GM18520 (cell line): ENCODE results near the gene DQX1.
"Not testable (repeated sequence)": the region's sequence is repeated elsewhere in the genome, so short reads cannot be mapped to it uniquely, and the experiment has no call there.

Experiments
- ATAC-seq: cut with Tn5 transposase; IDR thresholded peaks from one replicate; pipeline ENCODE4 v1.9.1; 2021; ENCODE audit not compliant: unreplicated experiment

DQX1 gene

GRCh38 chr2:74525717-74526648, at the start of gene DQX1:
TSS of gene DQX1 (minus strand) at chr2:74526231. CDS start at chr2:74525729, 502 bp downstream.
- ATAC-seq, result no peak

GRCh38 chr2:74575320-74575719, 49.3 kb upstream of the DQX1 start:
- no peak for ATAC-seq

GRCh38 chr2:74573747-74574562, 47.9 kb upstream of the DQX1 start:
- ATAC-seq, result no peak

GRCh38 chr2:74572178-74572925, 46.3 kb upstream of the DQX1 start:
- ATAC-seq, result no peak

- peak; percentile 88 for ATAC-seq
These were observed 45.0 kb upstream of the DQX1 start for GRCh38 chr2:74571058-74571457.

- ATAC-seq, result no peak
These were observed 43.7 kb upstream of the DQX1 start for GRCh38 chr2:74569686-74570085.

- ATAC-seq, result no peak
These were observed 41.9 kb upstream of the DQX1 start for GRCh38 chr2:74567881-74568280.

GRCh38 chr2:74566754-74567085, 40.7 kb upstream of the DQX1 start:
- ATAC-seq, result no peak

GRCh38 chr2:74566076-74566753, 40.2 kb upstream of the DQX1 start:
- ATAC-seq, result no peak

- no peak for ATAC-seq
These were observed 38.2 kb upstream of the DQX1 start for GRCh38 chr2:74564222-74564621.

GRCh38 chr2:74562126-74562775, 36.2 kb upstream of the DQX1 start:
- no peak for ATAC-seq

- ATAC-seq, result not testable (repeated sequence)
These were observed 35.0 kb upstream of the DQX1 start for GRCh38 chr2:74561022-74561421.

- no peak for ATAC-seq
These were observed 34.6 kb upstream of the DQX1 start for GRCh38 chr2:74560591-74560990.

- ATAC-seq, result no peak
These were observed 33.9 kb upstream of the DQX1 start for GRCh38 chr2:74559912-74560311.

GRCh38 chr2:74558284-74559230, 32.5 kb upstream of the DQX1 start:
- ATAC-seq, result no peak

- no peak for ATAC-seq
These were observed 30.9 kb upstream of the DQX1 start for GRCh38 chr2:74556831-74557370.

- ATAC-seq, result no peak
These were observed 30.1 kb upstream of the DQX1 start for GRCh38 chr2:74556159-74556558.

- no peak for ATAC-seq
These were observed 29.6 kb upstream of the DQX1 start for GRCh38 chr2:74555610-74556103.
